Measurements from ENCODE around the gene SMIM41. TPM values are rescaled to one million over a fixed set of nuclear protein-coding genes. Genes with fewer than 3 reads are reported as not detected.
A peak's percentile ranks its signal among the peaks of the same experiment; 100 is the strongest.

SMIM41 gene
- total RNA-seq, 1 experiment from 2014 or later = not detected

DNA sequence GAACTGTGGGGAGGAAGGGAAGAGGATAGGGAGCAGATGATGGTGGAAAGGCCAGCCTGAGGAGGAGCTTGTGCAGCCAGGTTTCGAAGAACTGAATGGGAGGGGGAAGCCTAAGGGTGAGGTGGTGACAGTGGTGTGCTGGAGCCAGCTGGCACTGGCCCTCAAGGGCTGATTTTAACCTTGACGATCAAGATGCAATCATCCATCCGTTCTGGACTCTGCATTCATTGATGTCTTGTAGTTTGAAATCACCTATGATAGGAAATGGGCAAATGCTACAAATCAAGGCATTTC is 12.5 kb upstream of the SMIM41 start:
- H3K36me3 ChIP-seq (replicated peaks; ENCODE audit: control insufficient read depth, insufficient read depth, low read length) = no peaks in the 10 kb centered on the region
- no peak overlapping the region for H3K4me3 ChIP-seq (ENCODE audit: insufficient read depth, low read depth, low read length)
- H3K27me3 ChIP-seq (ENCODE audit: control insufficient read depth, insufficient read depth, low read length) = no peaks in the 10 kb centered on the region
- no peak for DNase-seq

DNA sequence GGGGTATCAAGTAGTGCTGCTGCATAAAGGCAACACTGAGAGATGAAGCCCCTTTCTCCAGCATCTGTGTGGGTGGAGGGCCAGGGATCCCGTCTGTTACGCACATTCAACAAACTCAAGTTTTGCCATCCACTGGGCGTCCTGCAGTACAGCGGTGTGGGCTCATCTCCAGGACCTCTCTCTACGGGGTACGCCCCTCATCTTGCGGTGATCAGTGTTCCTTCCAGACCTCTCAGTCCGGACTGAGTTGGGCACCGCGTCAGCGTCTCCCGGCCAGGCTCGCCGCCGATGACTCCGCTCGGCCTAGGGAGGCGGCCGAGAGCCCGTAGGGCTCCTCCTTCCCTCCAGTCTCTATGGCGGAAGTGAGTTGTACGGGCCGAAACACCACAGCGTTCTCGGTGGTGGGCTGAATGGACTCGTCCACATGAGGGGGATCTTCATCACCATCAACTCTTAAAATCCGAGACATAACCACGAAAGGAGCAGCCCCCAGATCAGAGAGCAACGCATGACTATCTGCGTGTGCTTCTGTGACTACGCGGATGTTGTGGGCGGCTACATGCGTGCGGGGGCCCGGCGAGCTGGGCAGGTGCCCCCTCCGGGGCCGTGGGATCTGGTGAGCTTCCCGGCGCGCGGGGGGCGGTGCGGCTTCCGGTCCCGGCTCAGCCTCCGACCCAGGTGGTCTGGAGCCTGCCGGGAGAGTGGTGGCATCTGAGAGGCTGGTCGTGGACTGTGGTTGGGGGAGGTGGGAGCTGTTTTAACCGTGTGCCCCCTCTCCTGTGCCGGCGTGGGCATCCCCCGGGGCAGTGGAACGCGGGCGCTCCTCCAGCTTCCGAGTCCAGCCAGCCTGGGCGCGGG is 9.9 kb upstream of the SMIM41 start, which contains the start of gene ATG101:
ATG101 (plus strand) TSS at position 652 of the 858 bp plus-strand sequence. CDS start 3,673 bp downstream, outside the sequence.
- peak; percentile 98 for DNase-seq
- peak within 1 kb of the TSS; percentile 92 for H3K4me3 ChIP-seq (ENCODE audit: insufficient read depth, low read depth, low read length)
- peaks cover 5% of the 10 kb centered on the region for H3K36me3 ChIP-seq (replicated peaks; ENCODE audit: control insufficient read depth, insufficient read depth, low read length)
- no peaks in the 10 kb centered on the region for H3K27me3 ChIP-seq (ENCODE audit: control insufficient read depth, insufficient read depth, low read length)

DNA sequence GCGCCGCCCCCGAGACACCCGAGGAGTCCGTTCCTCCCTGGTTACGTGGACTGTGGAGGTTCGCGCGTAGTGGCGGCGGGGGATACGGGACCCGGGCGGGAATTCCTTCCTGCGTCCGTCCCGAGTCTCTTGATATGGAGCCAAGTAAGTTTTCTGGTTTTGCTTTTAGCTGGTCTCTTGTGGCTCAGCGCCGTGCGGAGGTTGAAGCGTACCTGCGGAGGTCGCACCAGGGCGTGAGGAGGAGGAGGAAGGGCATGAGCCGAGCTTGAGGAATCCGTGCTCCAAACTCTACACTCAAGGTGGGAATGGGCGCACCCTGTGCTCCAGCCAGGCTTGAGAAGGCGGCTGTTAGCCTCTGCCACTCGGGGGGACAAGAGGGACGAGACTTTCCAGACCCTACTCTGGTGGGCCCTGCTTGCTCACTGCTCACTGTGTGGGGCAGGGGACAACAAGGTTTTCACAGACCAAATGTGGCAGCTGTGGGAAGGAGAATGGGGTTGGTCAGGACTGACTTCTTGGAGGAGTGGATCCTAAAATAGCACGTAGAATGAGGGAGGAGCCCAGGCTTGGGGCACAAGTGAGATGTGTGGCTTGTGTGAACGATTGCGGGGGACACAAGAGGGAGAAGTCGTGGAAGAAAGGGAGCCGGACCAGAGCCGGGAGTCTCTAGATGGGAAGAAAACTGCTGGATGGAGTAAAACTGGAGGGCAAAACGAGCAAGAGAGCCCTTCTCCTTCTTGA is 9.1 kb upstream of the SMIM41 start:
- H3K4me3 ChIP-seq (ENCODE audit: insufficient read depth, low read depth, low read length) = peak overlapping the region; percentile 92
- no peaks in the 10 kb centered on the region for H3K27me3 ChIP-seq (ENCODE audit: control insufficient read depth, insufficient read depth, low read length)
- DNase-seq = peak; percentile 38
- peaks cover 11% of the 10 kb centered on the region for H3K36me3 ChIP-seq (replicated peaks; ENCODE audit: control insufficient read depth, insufficient read depth, low read length)

GRCh38 chr12:52073531-52074381 is 5.7 kb upstream of the SMIM41 start:
- Histone ChIP-seq H3K4me3 (ENCODE audit: insufficient read depth, low read depth, low read length) (no peak overlapping the region), H3K36me3 (replicated peaks; ENCODE audit: control insufficient read depth, insufficient read depth, low read length) (peaks cover 30% of the 10 kb centered on the region), H3K27me3 (ENCODE audit: control insufficient read depth, insufficient read depth, low read length) (no peaks in the 10 kb centered on the region)
- DNase-seq = no peak

DNA sequence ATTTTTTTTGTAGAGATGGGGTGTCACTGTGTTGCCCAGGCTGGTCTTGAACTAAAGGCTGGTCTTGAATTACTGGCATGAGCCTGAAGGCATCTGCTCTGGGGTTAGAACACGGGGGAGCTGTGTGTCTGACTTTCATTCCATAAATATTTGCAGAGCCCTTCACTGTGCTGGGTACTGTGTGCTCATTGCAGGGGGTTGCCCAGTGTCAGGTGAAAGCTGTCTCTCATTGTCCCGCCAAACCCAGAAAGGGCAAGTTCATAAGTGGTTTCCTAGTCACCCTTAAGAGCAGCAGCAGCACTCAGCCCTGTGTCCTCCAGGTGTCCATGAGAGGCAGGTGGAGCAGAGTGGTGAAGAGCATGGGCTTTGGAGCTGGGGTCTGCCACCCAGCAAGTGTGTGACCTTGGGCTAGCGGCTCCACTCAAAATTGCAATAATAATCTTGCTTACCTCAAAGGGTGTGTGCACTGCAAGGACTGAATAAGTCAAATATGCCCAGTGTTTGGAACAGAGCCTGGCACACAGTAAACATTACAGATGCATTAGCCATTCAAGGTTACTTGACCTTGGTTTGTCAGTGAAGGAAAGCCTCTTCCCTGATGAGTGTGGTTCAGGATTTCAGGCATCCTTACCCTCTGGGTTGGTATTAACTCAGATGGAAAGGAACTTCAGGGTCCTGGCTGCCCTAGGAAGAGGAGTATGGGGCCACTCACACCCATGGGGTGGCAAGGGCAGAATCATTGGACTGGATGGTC is 4.4 kb upstream of the SMIM41 start:
- no peak for DNase-seq

GRCh38 chr12:52076811-52077210 is 2.7 kb upstream of the SMIM41 start:
- Histone ChIP-seq H3K36me3 (replicated peaks; ENCODE audit: control insufficient read depth, insufficient read depth, low read length) (peaks cover 30% of the 10 kb centered on the region), H3K4me3 (ENCODE audit: insufficient read depth, low read depth, low read length) (no peak overlapping the region), H3K27me3 (ENCODE audit: control insufficient read depth, insufficient read depth, low read length) (no peaks in the 10 kb centered on the region)
- DNase-seq = no peak

More for the DNA sequence above, 4.4 kb upstream of the SMIM41 start:
- Histone ChIP-seq H3K36me3 (replicated peaks; ENCODE audit: control insufficient read depth, insufficient read depth, low read length) (peaks cover 30% of the 10 kb centered on the region), H3K4me3 (ENCODE audit: insufficient read depth, low read depth, low read length) (no peak overlapping the region), H3K27me3 (ENCODE audit: control insufficient read depth, insufficient read depth, low read length) (no peaks in the 10 kb centered on the region)

DNA sequence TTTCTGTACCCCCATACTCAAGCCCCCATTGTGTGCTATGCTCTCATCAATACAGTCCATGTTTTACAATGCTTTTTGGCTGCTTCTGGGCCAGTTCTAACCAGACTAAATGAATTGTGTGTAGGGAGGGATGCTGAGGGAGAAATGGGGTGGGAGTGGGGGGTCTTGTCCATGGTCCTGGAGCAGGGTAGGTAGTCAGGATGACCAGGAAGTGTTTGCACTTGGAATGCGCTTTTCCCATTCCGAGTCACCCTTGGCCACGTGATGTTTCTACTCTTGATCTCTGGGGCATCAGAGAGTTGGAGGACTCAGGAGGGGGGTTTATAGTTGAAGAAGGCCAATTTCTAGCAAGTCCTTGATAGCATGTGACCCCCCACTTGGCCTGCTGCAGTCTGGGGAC is 1.2 kb upstream of the SMIM41 start:
- no peak for DNase-seq
- no peaks in the 10 kb centered on the region for H3K27me3 ChIP-seq (ENCODE audit: control insufficient read depth, insufficient read depth, low read length)
- no peak overlapping the region for H3K4me3 ChIP-seq (ENCODE audit: insufficient read depth, low read depth, low read length)
- H3K36me3 ChIP-seq (replicated peaks; ENCODE audit: control insufficient read depth, insufficient read depth, low read length) = peaks cover 28% of the 10 kb centered on the region

DNA sequence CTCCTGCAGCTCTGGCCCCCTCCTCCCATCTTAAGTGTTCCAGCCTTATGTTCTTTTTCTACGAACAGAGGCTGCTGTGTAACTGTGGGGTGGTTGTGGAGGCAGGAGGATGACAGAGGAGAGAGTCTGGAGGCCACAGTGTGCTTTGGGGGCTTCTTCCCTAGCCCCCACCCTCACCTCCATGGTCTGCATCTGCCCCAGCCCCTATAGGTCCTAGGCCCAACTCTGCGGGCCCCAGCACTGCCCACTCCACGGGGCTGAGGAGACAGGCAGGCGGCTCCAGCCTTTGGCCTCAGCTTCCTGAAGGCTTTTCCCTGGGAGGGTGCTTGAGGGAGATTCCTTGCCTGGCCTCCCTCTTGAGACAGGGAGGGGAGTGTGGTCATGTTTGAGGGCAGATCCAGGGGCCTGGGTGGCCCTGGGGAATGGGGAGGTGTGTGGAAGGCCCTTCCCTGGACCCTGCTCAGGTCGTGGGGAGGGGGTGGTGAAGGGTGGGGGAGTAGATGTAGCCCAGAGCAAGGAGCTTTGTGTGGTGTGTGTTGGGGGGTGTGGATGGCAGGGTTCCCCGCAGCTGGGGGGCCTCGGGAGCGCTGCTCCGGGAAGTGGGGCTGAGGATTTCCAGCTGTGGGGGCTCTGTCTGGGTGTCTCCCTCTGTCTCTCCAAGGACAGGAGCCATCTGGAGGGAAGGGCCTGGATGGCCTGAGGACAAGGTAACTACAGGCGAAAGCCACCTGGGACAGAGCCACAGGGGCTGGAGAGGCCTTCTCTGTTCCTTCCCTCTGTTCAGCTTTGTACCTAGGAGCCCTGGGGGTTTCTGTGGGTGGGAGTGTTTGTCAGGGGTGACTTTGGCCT is 1.1 kb downstream of the SMIM41 start:
- no peaks in the 10 kb centered on the region for H3K27me3 ChIP-seq (ENCODE audit: control insufficient read depth, insufficient read depth, low read length)
- no peak overlapping the region for H3K4me3 ChIP-seq (ENCODE audit: insufficient read depth, low read depth, low read length)
- peaks cover 16% of the 10 kb centered on the region for H3K36me3 ChIP-seq (replicated peaks; ENCODE audit: control insufficient read depth, insufficient read depth, low read length)

DNA sequence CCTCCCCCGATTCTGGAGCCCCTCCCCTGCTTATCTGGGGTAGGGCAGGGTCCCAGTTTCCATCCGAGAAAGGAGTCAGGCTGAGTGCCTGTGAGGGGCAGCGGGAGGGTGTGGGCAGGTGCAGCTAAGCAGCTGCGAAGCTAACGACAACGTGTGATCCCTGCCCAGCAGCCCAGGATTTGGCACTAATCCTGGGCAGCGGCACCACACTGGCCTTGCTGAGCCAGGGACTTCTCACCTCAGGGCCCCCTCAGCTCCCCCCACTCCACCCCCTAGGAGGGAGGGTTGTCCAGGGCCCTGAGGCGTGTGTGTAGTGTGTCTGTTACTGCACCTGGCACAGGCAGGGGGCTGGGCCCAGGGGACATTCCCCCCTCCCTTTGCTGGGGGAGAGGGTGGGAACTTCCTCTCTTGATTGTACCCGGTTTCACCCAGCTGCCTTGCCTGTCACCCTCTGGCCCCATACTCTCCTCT is 1.8 kb downstream of the SMIM41 start:
- no peak overlapping the region for H3K4me3 ChIP-seq (ENCODE audit: insufficient read depth, low read depth, low read length)
- H3K27me3 ChIP-seq (ENCODE audit: control insufficient read depth, insufficient read depth, low read length) = no peaks in the 10 kb centered on the region
- DNase-seq = peak; percentile 73
- peaks cover 13% of the 10 kb centered on the region for H3K36me3 ChIP-seq (replicated peaks; ENCODE audit: control insufficient read depth, insufficient read depth, low read length)

More for the DNA sequence above, 1.1 kb downstream of the SMIM41 start:
- peak; percentile 64 for DNase-seq

DNA sequence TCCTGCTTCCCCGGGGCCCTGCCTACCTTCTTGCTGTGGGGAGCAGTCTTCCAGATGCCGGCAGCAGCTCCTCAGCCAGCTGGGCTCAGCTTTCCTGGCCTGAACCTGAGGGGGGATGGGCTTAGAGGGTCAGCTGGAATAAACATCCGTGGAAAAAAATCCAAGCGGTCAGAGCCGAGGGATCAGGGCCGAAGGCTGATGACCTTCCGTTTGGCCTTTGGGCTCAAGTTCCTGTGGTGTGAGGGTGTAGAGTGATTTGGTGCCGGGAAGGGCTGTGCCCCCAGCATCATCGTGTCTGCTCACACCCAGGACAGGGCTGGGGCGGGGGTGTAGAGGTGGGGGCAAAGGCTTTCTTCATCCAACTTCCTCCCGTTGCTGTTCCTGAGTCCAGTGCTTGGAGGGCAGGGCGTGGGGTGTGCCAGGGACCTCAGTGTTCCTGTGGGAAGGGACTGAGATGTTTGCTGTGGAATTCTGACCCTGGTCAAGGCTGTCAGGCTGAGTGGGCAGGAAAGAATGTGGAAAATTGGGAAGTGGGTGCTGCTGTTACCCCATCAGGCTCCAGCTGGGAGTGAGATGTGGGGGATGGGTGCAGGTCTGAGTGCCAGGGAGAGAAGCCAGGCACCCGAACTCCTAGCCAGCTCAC is 2.6 kb downstream of the SMIM41 start:
- DNase-seq = peak; percentile 72
- H3K4me3 ChIP-seq (ENCODE audit: insufficient read depth, low read depth, low read length) = no peak overlapping the region

DNA sequence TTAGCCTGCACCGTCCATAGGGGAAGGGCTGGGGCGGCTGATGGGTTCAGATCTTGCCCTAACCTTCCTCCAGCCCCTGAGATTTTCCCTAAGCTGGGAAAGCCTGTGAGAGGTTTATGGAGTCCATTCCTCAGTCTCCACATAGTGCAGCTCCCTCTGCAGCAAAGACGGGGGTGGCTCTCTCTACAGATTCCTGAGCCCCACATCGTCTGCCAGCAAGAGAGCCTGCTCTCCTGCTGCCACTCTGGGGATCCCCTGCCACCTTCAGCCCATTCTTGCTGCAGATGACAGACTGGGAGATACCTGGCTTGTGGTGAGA is 3.1 kb downstream of the SMIM41 start:
- DNase-seq = peak; percentile 55
- Histone ChIP-seq H3K27me3 (ENCODE audit: control insufficient read depth, insufficient read depth, low read length) (no peaks in the 10 kb centered on the region), H3K36me3 (replicated peaks; ENCODE audit: control insufficient read depth, insufficient read depth, low read length) (peaks cover 3% of the 10 kb centered on the region), H3K4me3 (ENCODE audit: insufficient read depth, low read depth, low read length) (no peak overlapping the region)

More for the DNA sequence above, 2.6 kb downstream of the SMIM41 start:
- Histone ChIP-seq H3K27me3 (ENCODE audit: control insufficient read depth, insufficient read depth, low read length) (no peaks in the 10 kb centered on the region), H3K36me3 (replicated peaks; ENCODE audit: control insufficient read depth, insufficient read depth, low read length) (peaks cover 4% of the 10 kb centered on the region)

DNA sequence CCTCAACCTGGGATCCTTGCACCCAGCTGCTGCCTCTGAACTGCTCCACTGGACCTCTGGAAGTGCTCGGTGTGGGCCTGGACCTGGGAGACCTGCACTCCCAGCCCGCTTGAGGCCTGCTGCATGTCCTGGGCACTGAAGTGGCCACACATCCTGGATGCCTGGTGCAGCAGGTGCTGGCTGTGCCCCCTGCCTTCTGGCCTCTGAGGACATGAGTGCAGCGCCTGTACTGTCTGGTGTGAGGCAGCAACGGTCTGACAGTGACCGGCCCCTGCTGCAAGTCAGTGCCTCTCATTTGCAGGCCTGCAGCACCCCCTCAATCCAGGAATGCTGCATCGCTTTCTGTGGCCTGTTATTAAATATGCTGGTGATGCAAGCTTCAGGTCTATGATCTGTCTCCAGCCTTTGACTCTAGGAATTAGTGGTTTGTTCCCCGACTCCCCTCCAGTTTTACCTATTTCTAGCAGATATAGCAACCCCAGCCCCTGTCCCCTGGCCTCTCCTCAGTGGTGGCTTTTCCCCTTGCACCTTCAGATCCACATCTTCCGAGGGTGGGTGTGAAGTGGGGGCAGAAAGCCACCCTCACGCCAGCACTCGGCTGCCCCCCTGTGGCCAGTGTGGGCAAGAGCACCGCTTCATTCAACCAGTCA is 3.6 kb downstream of the SMIM41 start:
- H3K27me3 ChIP-seq (ENCODE audit: control insufficient read depth, insufficient read depth, low read length) = no peaks in the 10 kb centered on the region
- H3K4me3 ChIP-seq (ENCODE audit: insufficient read depth, low read depth, low read length) = no peak overlapping the region
- peak; percentile 95 for DNase-seq
- H3K36me3 ChIP-seq (replicated peaks; ENCODE audit: control insufficient read depth, insufficient read depth, low read length) = no peaks in the 10 kb centered on the region; the same call in 1 of the 2 replicates

Measured in H7 (cell line).